Mammary epithelial cell (primary cell): ENCODE data around the gene ARFGAP1.

Experiments used
- EZH2 ChIP-seq: IDR thresholded peaks from 2 replicates; pipeline ENCODE4 v1.6.1; 2012; ENCODE audit warnings: low read length, inconsistent platforms, borderline replicate concordance
- TF ChIP-seq, protein P1 (sequence below), 2 donors: IDR thresholded peaks in 1 of 2; conservative IDR thresholded peaks in 1 of 2; 2 replicates each; pipeline ENCODE4 v1.5.1; 2011 to 2012; ENCODE audit warnings: inconsistent platforms in 2 of 2, low read length in 2 of 2, mild to moderate bottlenecking in 2 of 2, control low read depth in 1 of 2, low read depth in 1 of 2; ENCODE audit not compliant: insufficient read depth in 1 of 2; ENCODE audit errors: extremely low read depth in 1 of 2

GRCh38 chr20:63318391-63319163 lies 46.0 kb downstream of the ARFGAP1 start:
- TF ChIP-seq, protein P1, sequence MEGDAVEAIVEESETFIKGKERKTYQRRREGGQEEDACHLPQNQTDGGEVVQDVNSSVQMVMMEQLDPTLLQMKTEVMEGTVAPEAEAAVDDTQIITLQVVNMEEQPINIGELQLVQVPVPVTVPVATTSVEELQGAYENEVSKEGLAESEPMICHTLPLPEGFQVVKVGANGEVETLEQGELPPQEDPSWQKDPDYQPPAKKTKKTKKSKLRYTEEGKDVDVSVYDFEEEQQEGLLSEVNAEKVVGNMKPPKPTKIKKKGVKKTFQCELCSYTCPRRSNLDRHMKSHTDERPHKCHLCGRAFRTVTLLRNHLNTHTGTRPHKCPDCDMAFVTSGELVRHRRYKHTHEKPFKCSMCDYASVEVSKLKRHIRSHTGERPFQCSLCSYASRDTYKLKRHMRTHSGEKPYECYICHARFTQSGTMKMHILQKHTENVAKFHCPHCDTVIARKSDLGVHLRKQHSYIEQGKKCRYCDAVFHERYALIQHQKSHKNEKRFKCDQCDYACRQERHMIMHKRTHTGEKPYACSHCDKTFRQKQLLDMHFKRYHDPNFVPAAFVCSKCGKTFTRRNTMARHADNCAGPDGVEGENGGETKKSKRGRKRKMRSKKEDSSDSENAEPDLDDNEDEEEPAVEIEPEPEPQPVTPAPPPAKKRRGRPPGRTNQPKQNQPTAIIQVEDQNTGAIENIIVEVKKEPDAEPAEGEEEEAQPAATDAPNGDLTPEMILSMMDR (conservative IDR thresholded peaks at IDR 0.05 in 1 of 2, IDR thresholded peaks at IDR 0.05 in 1 of 2; ENCODE audit: extremely low read depth in 1 of 2, insufficient read depth in 1 of 2, low read depth in 1 of 2, low read length in 2 of 2), result no peak
- TF ChIP-seq EZH2, result no peak
